Endothelial cell (in vitro differentiated cells): ENCODE measurements around the gene CRYBG1. TPM values are rescaled to one million over a fixed set of nuclear protein-coding genes. Genes with fewer than 3 reads are reported as not detected.
A peak's percentile ranks its signal among the peaks of the same experiment; 100 is the strongest.

ENCODE experiments used
- DNase-seq: peaks from one replicate; pipeline ENCODE4 v3.0.0; 2021; ENCODE audit warnings: low spot score
- H3K27ac Mint-ChIP-seq: one replicate; pipeline ENCODE4 v1.8.0; 2021; ENCODE audit warnings: mixed read lengths, inconsistent platforms; ENCODE audit not compliant: unreplicated experiment
- H3K27me3 Mint-ChIP-seq: one replicate; pipeline ENCODE4 v1.8.0; 2021; ENCODE audit warnings: mild to moderate bottlenecking, moderate library complexity, mixed read lengths, inconsistent platforms; ENCODE audit not compliant: unreplicated experiment
- H3K36me3 Mint-ChIP-seq: one replicate; pipeline ENCODE4 v1.8.0; 2021; ENCODE audit warnings: mild to moderate bottlenecking, low read depth, mixed read lengths, inconsistent platforms; ENCODE audit not compliant: unreplicated experiment
- H3K4me1 Mint-ChIP-seq: one replicate; pipeline ENCODE4 v1.8.0; 2021; ENCODE audit warnings: mild to moderate bottlenecking, mixed read lengths, inconsistent platforms; ENCODE audit not compliant: unreplicated experiment
- H3K4me3 Mint-ChIP-seq: one replicate; pipeline ENCODE4 v1.8.0; 2021; ENCODE audit warnings: mild to moderate bottlenecking, mixed read lengths, inconsistent platforms; ENCODE audit not compliant: unreplicated experiment
- H3K9me3 Mint-ChIP-seq: one replicate; pipeline ENCODE4 v1.8.0; 2021; ENCODE audit warnings: mixed read lengths, inconsistent platforms; ENCODE audit not compliant: unreplicated experiment
- CTCF ChIP-seq: fragments of 200-600 bp; sonication (generic); IDR thresholded peaks from one replicate; pipeline ENCODE4 v1.5.0; 2021; ENCODE audit warnings: antibody characterized with exemption; ENCODE audit not compliant: unreplicated experiment
- total RNA-seq: library from RNA; stranded (reverse); fragmentation: NEBNext Ultra II Directional; extraction: Animal tissue kit (Norgen Biotek cat#: 25700); gene quantifications from one replicate; pipeline ENCODE4 v1.2.1, GENCODE V29; 2021; ENCODE audit not compliant: unreplicated experiment

CRYBG1 gene
- total RNA-seq, 1 donor from 2014 or later: 0.08 TPM

- H3K4me1 Mint-ChIP-seq: no peaks in the 10 kb centered on the region
- no peak overlapping the region for H3K27ac Mint-ChIP-seq
- H3K9me3 Mint-ChIP-seq: no peaks in the 10 kb centered on the region
- no peak overlapping the region for H3K4me3 Mint-ChIP-seq
- H3K27me3 Mint-ChIP-seq: no peaks in the 10 kb centered on the region
- DNase-seq: peak; percentile 20
- H3K36me3 Mint-ChIP-seq: no peaks in the 10 kb centered on the region
- TF ChIP-seq CTCF: peak; percentile 82
Measured at GRCh38 chr6:106334646-106335448, 25.7 kb upstream of the CRYBG1 start.

DNA sequence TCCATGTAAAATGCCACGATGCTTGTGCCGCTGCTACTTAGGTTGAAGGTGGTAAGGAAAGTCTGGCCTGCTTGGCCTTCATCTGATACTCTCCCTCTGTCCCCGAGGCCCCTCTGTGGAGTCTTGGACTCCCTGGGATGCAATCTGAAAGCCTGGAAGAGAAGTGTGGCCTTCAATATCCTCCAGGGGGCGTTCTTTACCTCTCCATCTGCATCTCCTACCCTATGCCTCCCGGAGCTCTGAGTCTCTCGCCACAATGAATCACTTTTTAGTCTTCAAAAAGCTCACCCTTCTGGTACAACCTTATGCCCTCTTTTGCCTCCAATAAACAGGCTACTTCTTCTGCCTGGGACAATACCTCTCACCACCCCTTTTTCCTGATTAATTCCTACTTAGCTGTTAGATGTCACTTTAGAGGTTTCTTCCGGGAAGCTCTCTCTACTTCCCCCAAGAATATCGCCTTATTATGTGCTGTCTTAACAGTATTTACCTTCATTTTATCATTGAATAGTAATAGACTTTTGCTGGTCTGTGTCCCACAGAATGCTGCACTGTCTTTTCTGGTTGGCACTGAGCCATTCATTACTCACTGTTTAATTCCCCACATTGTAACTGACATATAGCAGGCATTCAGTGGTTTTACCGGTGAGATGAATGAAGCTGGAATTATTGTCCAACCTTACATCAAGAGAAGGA, 21.0 kb upstream of the CRYBG1 start:
- Mint-ChIP-seq H3K27me3 (no peaks in the 10 kb centered on the region), H3K9me3 (no peaks in the 10 kb centered on the region), H3K36me3 (no peaks in the 10 kb centered on the region), H3K4me3 (no peak overlapping the region), H3K27ac (no peak overlapping the region), H3K4me1 (no peaks in the 10 kb centered on the region)
- peak; percentile 60 for DNase-seq
- peak; percentile 71 for TF ChIP-seq CTCF

DNA sequence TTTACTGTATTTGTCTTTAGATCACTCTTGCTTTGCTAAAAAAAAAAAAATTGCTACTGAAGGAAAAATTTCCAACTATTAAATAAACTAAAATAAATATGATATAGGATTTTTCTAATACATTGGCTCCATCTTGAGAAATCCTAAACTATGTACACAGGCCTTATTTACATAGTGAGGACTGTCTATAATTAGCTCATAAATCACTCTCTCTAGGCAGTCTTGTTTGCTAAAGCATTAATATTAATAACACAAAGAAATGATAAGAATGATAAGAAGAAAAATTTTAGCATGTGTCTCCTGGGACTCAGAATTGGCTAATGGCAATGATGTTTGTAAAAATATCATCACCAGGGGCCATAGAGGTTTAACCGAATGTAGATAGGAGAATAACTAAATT, 13.3 kb upstream of the CRYBG1 start:
- no peaks in the 10 kb centered on the region for H3K27me3 Mint-ChIP-seq
- no peak overlapping the region for H3K27ac Mint-ChIP-seq
- no peak for DNase-seq
- no peaks in the 10 kb centered on the region for H3K4me1 Mint-ChIP-seq
- TF ChIP-seq CTCF: no peak
- no peaks in the 10 kb centered on the region for H3K9me3 Mint-ChIP-seq
- no peaks in the 10 kb centered on the region for H3K36me3 Mint-ChIP-seq
- no peak overlapping the region for H3K4me3 Mint-ChIP-seq

DNA sequence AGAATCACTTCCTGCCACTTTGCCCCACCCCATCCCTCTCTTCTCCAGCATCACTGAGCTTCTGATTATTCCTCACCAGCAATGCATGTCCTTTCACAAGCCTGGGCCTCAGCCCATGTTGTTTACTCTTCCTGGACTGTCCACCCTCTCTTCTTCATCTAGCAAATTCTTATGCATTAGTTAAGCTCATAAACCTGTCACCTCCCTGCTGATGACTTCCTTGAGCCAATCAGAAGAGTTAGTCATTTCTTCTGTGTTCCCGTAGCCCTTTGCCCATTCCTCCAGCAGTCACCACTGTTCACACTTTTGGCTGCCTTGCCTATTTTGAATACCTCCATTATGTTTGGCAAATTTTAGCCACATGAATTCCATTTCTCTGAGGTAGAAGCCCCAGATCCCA, 4.1 kb upstream of the CRYBG1 start:
- H3K36me3 Mint-ChIP-seq: peaks cover 3% of the 10 kb centered on the region
- no peak for TF ChIP-seq CTCF
- peaks cover 8% of the 10 kb centered on the region for H3K27me3 Mint-ChIP-seq
- peaks cover 4% of the 10 kb centered on the region for H3K4me1 Mint-ChIP-seq
- no peak overlapping the region for H3K27ac Mint-ChIP-seq
- H3K4me3 Mint-ChIP-seq: no peak overlapping the region
- DNase-seq: no peak
- no peaks in the 10 kb centered on the region for H3K9me3 Mint-ChIP-seq

DNA sequence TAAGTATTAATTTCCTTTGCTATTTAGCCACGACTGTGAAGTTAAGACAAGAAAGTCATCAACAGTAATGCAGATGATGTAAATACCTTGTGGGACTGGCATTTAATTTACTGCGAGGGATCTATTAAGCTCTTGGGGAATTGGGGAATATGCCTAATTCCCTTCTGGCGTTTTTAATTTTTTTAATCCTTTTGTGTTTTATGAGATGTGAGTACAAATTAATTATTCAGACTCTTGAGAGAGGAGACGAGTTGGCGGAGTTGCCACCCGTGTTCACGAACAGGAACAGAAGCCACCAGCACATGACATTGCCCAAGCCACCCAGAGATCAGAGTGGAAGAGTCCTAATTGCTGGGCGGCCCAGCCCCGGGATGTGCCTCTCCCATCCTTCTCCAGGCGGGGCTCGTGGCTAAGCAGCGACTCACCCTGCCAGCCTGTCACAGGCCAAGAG, 533 bp upstream of the CRYBG1 start:
- H3K27me3 Mint-ChIP-seq: peaks cover 8% of the 10 kb centered on the region
- no peak overlapping the region for H3K27ac Mint-ChIP-seq
- H3K4me1 Mint-ChIP-seq: peaks cover 4% of the 10 kb centered on the region
- H3K9me3 Mint-ChIP-seq: no peaks in the 10 kb centered on the region
- DNase-seq: no peak
- peaks cover 3% of the 10 kb centered on the region for H3K36me3 Mint-ChIP-seq
- H3K4me3 Mint-ChIP-seq: peak overlapping the region; percentile 89
- TF ChIP-seq CTCF: no peak
